HL-60/S4 treated with retinoic acid at 250 ng/mL for 4 days and 3 days (cell line): ENCODE results near the gene MAP3K5.
"Not testable (repeated sequence)": the region's sequence is repeated elsewhere in the genome, so short reads cannot be mapped to it uniquely, and the experiment has no call there.

Experiments used
- in situ Hi-C: fragments of 300-500 bp; cut with MboI; formaldehyde crosslinking; loops from 2 replicates; pipeline ENCODE4 v1.7.0; 2022; ENCODE audit warnings: low sequenced_read_pairs

MAP3K5 gene

DNA sequence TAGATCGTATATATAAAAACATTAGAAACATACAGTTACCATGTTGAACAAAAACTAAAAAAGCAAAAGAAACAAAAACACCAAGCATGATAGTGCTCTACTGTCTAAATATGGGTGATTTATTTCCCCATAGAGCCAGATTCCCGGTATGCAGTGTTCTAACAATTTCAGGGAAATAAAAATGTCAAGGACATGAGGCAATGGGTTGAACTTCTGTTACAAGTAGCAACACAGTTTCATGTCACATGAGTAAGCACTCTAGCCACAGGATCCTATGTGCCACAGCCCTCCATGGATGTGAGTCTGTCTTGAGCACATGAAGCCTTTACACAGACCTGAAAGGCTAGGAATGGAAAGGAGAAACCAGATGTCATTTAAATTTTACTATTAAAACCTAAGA lies 96.0 kb downstream of the MAP3K5 start:
- in situ Hi-C loops, result no loop called here

DNA sequence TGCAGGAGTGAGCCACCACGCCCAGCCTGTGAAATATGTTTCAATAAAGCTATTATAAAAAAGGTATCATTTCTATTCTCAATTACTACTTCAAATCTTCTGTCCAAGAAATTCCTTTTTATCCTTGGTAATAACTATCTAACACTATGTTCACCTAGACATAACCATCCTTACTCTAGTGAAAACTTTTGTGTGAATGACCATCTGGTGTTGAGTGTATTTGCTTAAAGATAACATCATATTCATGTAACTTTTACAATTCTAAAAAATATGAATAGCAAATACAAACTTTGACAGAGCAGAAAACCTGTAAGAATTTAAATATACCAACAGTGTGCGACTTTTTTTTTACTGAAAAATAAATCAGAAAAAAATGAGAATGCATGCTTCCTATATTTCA lies 96.9 kb downstream of the MAP3K5 start:
- in situ Hi-C loops, result no loop called here

DNA sequence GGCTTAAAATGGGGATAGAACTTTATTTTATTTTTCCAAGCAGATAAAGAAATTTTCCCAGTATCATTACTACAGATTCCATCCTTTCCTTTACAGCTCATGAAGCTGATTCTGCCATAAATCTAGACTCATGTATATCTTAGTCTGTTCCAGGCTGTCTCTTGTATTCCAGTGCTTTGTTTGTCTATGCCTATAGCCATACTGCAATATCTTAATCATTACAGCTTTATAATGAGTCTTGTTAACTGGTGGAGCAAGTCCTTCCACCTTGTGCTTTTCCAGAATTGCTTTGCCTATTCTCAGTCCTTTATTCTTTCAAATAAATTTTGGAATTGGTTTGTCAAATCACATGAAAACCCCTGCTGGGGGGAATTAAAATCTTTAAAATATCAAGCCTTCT lies 99.2 kb downstream of the MAP3K5 start:
- in situ Hi-C loops, result no loop called here

DNA sequence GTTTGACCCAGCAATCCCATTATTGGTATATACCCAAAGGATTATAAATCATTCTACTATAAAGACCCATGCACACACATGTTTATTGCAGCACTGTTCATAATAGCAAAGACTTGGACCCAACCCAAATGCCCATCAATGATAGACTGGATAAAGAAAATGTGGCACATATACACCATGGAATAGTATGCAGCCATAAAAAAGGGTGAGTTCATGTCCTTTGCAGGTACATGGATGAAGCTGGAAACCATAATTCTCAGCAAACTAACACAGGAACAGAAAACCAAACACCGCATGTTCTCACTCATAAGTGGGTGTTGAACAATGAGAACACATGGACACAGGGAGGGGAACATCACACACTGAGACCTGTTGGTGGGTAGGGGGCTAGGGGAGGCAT lies 104.4 kb downstream of the MAP3K5 start:
- in situ Hi-C loops, result not testable (repeated sequence)

DNA sequence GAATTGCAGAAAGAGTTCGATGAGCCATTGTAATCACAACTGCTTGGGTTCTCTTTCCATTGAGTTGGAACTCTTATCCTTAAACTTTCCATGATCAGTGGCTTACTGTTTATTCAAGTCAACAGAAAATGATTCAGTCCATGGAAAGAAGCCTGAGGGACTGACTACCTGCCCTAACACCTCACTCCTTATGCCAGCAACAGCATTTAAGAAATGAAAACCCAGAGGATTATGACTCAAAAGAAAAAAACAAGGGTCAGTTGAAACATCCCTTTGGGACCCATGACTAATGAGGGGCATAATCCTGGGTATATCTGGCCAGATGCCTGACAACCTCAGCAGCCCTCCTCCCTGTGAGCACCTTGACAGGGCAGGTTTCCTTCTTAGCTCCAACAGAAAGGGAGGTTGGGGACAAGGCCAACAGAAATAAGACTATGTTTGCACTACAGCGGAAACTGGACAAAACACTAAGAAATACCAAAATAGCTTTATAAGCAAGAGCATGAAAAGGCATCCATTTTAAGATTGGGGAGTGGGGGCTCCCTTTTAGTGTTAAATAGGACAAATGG lies 106.7 kb downstream of the MAP3K5 start:
- in situ Hi-C loops, result no loop called here

DNA sequence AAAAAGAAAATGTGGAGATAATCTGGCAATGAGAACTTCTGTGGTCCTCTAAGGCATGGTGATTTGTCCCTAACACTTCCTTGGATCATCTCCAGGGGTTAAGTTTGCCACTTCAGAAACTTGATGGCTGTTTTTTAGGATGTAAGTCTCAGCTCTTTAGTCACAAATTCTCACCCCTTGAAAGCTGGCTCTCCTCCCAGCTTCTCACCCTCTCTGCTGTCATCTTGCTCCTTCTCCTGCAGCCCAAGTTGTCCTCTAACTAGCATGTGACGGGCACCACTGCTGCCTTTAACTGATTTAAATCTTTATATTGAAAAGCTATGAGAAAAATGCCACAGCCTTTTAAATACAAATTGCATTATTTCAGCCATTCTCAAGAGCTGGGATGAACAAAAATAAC lies 107.8 kb downstream of the MAP3K5 start:
- in situ Hi-C loops, result no loop called here

DNA sequence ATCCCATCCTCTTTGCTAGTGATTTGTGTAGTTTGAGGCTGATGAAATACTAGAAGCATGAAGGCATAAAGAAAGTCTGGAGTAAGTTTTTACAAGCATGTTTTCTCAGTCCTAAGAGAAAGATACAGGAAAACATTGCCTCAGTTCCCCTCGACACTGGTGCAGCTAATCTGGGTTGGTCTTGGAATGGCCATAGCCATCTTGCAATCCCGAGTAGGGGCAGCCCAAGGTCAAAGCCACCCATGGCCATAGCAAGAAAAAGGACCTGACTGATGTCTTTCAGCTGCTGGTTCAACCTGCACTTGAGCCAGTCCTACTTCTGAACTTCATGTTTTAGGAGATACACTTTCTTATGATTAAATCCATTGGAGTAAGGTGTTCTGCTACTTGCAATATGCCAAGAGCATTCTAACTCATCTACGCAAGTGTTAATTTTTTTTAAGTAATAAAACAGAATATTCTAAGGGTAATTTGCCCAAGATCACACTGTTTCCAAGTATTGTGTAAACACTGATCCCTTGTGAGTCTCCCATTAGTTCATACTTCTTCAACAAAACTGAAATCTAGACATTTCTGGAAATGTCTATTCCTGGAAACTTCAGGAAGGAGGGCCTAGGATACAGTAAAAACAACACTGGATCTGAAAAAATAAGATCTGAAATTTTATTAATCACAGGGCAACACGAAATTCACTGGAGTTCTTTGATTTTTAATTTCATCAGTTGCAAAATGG lies 108.9 kb downstream of the MAP3K5 start:
- in situ Hi-C loops, result no loop called here

DNA sequence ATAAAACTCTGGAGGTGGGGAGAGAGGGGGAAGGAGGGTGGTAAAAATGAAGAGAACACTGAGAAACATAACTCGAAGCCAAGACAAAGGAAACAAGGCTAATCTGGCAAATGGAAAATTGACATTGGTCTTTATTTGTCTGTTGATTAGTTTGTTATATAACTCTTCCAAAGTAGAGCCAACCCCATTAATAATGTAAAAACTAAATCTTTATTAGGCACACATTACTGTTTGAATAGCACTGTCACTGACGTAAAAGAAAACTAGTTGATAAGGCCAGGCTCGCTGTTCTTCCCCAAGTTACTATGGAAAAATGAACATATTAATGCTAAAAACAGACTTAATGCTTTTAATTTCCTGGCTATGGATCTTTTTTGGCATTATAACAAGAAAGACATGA lies 110.0 kb downstream of the MAP3K5 start:
- in situ Hi-C loops, result no loop called here

DNA sequence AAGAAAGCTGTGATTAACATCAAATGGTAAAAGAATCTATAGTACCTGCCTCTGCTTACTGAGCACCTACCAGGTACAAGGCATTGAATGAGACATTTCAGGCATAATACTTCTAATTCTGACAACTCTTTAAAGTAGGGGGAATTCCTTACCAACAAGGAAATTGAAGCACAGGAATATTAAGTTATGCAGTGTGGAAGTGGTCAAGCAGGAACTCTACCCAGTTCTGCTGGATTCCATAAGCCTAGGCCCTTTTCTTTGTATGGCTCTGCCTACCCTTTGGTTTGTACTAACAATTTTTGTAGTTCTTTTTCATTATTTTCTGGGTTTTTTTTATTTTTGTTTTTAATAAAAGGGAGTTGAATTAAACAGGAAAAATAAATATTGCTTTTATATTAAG lies 114.5 kb downstream of the MAP3K5 start:
- in situ Hi-C loops, result no loop called here

DNA sequence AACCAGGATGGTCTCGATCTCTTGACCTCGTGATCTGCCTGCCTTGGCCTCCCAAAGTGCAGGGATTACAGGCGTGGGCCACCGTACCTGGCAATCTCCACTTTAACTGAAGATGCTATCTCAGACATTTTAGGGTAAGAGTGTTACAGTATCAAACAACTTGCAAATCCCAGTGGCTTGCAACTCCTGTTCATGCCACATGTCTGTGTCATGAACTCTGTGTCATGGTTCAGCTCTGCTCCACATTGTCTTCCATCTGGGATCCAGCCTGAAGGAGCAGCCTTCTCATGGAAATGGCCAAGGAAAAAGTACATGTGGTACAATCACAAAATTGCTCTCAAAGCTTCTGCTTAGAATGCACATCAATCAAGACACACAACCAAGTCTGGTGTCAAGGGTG lies 114.9 kb downstream of the MAP3K5 start:
- in situ Hi-C loops, result no loop called here

DNA sequence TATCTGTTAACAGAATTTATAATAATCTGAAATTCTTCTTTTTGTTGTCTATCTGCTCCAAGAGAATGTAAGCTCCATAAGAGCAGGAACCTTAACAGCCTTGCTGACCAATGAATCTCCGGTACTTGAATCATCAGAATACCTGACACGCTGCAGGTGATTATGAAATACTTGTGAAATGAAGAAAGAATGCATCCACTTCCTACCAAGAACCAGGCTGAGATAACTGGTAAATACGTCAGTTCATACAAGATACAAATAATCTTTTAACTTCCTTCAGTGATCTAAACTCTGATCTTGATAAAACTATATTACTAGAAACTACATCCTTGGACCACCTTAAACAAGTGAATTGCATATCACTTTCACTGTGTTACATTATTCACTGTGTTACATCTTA lies 116.2 kb downstream of the MAP3K5 start:
- in situ Hi-C loops, result no loop called here

DNA sequence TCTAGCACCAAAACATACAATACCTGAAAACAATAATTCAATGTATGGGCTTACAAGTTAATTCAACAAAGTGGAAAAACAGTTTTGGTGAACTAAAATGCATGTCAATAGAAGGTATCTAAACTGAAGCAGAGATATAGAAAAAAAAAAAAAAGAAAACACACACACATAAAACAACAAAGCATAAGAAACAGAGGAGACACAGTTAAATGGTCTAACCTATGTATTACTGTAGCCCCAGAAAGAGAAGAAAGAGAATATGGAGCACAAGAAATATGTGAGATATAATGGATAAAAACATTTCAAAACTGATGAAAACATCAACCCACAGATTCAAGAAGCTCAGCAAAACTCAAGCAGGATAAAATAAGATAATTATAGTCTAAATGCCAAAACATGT lies 118.7 kb downstream of the MAP3K5 start:
- in situ Hi-C loops, result no loop called here

DNA sequence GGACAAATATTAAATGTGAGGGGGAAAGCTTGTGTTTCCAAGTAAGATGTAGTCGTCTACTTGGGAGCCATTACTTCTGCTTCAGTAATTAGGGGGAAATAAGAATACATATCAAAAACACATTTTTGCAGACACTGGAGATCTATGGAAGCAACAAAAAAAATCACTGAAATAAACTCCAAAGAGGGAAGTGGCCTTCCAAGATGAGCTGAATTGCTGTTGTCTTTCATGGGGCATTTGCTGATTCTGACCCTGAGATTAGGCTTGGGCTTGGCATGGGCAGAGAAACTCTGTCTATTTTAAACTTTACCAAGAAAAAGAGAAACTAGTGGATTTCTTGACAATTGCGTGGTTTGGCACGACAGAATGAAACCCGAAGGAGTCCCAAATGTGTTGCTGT lies 120.1 kb downstream of the MAP3K5 start:
- in situ Hi-C loops, result no loop called here

DNA sequence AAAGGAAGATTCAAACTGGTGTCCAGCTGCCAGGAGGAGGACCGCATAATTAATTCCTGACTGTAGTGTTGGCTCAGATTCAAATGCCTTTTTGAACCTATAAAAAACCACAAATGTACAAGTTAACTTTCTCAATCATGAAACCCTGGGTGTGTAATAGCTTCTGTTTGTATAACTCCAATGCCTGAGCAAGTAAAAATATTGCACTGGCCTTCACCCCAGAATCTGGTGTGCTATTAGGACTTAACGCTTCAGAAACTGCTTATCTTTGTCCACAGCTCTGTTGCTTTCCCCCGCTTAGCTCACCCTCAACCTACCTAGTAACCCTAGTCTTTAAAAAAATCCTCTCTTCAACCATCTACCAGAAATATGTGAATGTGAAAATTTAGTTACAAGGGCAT lies 123.0 kb downstream of the MAP3K5 start:
- in situ Hi-C loops, result no loop called here

DNA sequence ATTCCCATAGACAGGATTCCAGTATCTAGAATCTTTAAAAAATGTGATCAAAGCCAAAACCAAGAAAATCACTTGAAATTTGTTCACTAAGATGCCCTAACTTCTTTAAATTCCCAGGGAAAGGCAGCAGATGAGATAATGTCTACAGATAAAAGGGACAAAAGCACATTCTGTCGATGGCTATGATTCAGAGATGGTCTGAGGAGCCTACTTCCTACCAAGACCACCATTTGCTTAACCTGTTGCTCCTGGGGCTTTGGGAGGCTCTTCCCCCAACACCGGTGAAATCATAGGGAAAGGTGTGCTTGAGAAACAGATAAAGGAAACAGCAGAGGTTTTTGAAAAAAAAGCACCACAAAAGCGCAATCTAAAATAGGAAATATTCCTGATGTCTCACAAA lies 123.7 kb downstream of the MAP3K5 start:
- in situ Hi-C loops, result no loop called here

DNA sequence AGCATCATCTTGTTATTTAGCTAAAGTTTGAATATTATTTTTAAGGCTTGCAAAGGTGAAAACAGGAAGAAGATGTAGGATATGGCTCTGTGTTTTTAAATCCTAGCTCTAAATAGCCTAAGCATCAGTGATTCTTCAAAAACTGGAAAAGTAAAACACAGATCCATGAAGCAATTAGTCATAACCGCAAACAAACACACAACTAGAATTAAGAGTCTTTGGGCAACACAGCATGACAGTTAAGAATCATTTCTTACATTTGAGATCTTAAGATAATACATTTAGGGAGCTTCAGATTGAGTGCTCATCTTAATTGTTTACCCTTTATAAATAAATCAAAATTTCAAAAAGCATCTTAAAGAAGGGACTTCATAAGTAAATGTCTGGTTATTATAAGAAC lies 126.2 kb downstream of the MAP3K5 start:
- in situ Hi-C loops, result no loop called here

DNA sequence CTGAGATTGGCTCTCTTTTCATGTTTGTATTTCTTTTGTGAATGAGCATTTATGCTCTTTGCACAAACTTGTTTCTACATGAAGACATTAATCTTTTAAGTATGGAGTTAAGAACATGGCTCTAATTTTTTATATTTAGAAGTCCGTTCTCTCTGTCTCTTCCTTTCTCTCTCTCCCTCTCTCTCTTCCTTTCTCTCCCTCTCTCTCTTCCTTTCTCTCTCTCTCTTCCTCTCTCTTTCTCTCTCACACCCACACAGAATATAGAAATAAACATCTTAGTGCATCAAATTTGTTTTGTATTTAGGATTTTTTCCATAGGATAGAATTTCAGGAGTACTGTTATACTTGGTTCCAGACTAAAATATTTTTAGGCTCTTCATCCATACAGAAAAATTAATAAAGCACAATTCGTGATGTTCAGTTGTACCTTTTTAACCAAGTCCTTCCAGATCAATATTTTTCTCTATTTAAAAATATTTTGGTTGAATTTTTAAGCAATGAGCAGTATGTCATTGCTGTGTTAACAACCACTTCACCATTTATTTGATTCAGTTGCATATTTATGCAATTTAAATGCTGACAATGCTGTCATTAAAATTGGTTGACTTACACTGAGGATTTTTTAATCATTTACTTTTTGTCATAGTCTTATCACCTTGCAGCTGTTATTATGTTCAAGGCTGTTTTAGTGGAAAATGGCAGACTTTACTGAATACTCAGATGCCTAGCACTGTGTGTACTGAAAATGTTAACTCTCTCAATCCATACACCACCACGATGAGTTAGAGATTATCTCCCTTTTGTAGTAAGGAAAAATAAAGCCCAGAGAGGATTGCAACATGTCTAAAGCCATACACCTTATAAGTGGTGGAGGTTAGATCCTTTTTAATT lies 129.7 kb downstream of the MAP3K5 start:
- in situ Hi-C loops, result no loop called here

DNA sequence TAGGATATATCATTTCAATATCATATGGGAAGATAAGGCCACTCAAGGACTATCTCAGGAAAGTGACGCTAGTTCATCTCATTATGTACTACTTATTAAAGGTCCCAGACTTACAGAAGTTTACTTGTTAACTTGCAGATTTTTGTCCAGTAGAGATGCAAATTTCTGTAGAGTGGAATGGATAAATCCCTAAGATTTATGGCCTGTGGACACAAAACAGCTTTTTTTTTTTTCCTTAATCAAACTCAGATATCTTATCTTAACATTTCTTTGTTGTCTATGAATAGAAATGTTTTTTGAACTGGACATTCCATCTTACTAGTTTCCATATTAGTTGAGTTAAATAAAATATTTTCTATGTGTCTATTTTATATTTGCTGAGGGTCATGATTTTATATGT lies 131.6 kb downstream of the MAP3K5 start:
- in situ Hi-C loops, result no loop called here

DNA sequence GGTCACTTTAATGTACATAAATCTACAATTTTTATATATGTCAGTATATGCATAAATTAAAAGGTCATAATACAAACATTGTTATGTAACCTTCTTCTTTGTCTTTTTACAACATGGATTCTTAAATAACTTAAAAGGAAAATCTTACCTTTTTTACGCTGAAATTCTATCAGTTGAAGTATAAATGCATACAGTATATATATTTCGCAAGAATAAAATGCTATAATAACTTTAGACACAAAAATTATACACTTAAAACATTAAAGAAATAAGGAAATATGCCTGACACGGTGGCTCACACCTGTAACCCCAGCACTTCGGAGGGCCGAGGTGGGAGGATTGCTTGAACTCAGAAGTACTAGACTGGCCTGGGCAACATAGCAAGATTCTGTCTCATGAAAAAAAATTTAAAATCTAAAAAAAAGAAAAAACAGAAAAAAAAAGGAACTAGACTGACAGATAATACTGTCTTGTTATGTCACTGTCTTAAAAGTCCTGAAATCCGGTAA lies 132.2 kb downstream of the MAP3K5 start:
- in situ Hi-C loops, result no loop called here

DNA sequence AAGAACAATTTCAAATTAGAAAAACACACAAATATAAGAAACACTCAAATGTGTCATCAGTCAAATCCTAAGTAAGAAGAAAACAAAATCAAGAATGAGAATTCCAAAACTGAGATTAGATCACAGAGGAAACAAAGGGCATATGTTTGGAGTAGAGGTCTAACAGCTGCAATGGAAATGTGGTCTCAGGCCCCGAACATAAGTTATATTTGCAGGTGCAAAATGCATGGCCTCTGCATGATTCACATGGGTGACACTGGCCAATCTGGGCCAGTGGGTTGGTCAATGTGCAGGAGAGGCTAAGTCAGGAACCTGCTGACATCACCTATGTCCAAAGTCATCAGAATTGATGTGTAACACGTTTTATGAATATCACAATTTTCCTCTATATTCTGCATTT lies 133.6 kb downstream of the MAP3K5 start:
- in situ Hi-C loops, result no loop called here

DNA sequence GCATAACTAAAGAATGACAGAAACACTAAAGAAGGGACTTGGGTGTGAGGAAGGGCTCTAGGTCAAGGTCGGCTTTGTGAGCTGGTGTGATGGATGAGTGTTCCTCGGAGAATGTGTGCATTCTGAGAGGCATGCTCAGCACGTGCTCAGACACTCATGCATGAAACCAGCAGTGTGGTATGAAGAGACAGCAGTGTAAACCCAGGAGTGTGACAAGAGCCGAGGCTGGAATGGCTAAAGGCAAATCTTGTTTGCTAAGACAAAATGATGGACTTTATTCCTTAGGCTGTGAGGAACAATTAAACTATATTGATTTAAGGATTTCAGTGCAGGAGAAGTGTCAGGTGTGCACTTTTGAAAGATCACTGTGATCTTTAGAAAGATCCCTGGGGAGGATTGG lies 134.6 kb downstream of the MAP3K5 start:
- in situ Hi-C loops, result no loop called here

DNA sequence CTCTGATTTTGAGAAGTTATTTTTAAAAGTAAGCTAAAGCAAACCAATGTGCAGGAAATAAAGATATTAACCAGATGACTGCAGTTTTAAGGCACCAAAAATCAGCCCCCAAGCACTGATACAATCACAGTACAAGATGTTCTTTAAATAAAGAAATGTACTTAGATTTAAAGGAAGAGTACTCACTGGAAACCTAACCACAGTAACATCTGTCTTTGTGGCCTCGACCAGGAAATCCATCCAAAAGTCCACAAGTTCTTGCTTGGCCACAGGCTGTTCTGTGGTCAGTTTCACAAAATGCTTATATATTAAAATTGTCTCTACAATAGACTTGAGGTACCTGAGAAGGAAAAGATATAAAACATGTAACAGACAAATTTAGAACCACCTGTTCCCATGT lies 136.2 kb downstream of the MAP3K5 start:
- in situ Hi-C loops, result no loop called here
